ENCODE results near the gene FRMD3.

DNA sequence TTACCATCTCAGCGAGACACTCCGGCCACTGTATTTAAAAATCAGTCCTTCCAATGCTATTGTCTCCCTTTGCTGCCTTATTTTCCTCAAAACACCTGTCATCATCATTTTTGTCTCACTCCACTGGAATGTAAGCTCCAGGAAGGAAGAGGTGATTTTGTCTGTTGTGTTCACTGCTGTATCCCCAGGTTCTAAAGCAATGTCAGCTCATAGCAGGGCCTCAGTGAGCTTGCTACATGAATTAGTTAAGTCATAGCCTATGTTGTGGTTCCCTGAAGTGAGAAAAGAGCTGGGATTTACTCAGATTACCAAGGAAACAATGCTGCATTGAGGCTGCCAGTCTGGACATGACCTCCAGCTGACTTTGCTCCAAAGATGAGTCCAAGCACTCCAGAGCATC is 337.7 kb downstream of the FRMD3 start:
- TF ChIP-seq, protein P1, sequence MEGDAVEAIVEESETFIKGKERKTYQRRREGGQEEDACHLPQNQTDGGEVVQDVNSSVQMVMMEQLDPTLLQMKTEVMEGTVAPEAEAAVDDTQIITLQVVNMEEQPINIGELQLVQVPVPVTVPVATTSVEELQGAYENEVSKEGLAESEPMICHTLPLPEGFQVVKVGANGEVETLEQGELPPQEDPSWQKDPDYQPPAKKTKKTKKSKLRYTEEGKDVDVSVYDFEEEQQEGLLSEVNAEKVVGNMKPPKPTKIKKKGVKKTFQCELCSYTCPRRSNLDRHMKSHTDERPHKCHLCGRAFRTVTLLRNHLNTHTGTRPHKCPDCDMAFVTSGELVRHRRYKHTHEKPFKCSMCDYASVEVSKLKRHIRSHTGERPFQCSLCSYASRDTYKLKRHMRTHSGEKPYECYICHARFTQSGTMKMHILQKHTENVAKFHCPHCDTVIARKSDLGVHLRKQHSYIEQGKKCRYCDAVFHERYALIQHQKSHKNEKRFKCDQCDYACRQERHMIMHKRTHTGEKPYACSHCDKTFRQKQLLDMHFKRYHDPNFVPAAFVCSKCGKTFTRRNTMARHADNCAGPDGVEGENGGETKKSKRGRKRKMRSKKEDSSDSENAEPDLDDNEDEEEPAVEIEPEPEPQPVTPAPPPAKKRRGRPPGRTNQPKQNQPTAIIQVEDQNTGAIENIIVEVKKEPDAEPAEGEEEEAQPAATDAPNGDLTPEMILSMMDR (IDR thresholded peaks at IDR 0.05; ENCODE audit: poor library complexity, severe bottlenecking) = no peak
- TF ChIP-seq TAF1 (IDR thresholded peaks at IDR 0.05; ENCODE audit: low read depth) = no peak
- TF ChIP-seq, protein P2, sequence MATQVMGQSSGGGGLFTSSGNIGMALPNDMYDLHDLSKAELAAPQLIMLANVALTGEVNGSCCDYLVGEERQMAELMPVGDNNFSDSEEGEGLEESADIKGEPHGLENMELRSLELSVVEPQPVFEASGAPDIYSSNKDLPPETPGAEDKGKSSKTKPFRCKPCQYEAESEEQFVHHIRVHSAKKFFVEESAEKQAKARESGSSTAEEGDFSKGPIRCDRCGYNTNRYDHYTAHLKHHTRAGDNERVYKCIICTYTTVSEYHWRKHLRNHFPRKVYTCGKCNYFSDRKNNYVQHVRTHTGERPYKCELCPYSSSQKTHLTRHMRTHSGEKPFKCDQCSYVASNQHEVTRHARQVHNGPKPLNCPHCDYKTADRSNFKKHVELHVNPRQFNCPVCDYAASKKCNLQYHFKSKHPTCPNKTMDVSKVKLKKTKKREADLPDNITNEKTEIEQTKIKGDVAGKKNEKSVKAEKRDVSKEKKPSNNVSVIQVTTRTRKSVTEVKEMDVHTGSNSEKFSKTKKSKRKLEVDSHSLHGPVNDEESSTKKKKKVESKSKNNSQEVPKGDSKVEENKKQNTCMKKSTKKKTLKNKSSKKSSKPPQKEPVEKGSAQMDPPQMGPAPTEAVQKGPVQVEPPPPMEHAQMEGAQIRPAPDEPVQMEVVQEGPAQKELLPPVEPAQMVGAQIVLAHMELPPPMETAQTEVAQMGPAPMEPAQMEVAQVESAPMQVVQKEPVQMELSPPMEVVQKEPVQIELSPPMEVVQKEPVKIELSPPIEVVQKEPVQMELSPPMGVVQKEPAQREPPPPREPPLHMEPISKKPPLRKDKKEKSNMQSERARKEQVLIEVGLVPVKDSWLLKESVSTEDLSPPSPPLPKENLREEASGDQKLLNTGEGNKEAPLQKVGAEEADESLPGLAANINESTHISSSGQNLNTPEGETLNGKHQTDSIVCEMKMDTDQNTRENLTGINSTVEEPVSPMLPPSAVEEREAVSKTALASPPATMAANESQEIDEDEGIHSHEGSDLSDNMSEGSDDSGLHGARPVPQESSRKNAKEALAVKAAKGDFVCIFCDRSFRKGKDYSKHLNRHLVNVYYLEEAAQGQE (IDR thresholded peaks at IDR 0.05; ENCODE audit: borderline replicate concordance) = no peak
- TF ChIP-seq POLR2AphosphoS5 (IDR thresholded peaks at IDR 0.05) = no peak
- TF ChIP-seq EZH2 (IDR thresholded peaks at IDR 0.05; ENCODE audit: borderline replicate concordance, insufficient read depth, low read length, poor library complexity, severe bottlenecking) = no peak
- no peak for TF ChIP-seq EP300 (conservative IDR thresholded peaks at IDR 0.05; ENCODE audit: poor library complexity, severe bottlenecking)
- no peak for TF ChIP-seq RAD21 (conservative IDR thresholded peaks at IDR 0.05)
- TF ChIP-seq SMC3 (conservative IDR thresholded peaks at IDR 0.05; ENCODE audit: poor library complexity) = no peak

Data from neural cell (in vitro differentiated cells).